GM12873 (cell line): Measurements from ENCODE around the gene TRABD.

Experiments used
- TF ChIP-seq, protein P1 (sequence below): IDR thresholded peaks from 2 replicates; pipeline ENCODE4 v1.5.1; 2012; ENCODE audit warnings: low read depth, mild to moderate bottlenecking, moderate library complexity, low read length, control low read depth; ENCODE audit not compliant: insufficient read depth; ENCODE audit errors: missing control alignments

The TRABD gene

DNA sequence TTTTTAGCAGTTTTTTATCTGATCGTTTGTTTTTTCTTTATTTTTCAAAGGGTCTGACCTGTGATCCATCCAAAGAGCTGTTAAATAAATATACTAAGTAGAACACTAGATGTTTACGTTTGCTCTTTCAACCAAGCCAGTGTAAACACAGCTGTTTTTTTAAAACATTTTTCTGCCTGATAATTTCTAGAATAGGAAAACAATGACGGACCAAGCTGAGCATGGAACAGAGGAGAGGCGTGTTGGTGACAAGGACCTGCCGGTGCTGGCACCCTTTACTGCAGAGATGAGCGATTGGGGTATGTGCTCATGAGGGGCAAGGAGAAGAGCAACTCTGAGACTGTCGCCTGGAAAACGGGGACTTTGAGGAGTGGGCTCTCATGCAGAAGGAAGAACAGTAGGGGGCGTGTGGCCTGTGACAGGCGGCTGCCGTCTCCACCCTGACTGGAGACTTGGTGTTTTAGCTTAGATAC is 43.8 kb upstream of the TRABD start:
- TF ChIP-seq, protein P1, sequence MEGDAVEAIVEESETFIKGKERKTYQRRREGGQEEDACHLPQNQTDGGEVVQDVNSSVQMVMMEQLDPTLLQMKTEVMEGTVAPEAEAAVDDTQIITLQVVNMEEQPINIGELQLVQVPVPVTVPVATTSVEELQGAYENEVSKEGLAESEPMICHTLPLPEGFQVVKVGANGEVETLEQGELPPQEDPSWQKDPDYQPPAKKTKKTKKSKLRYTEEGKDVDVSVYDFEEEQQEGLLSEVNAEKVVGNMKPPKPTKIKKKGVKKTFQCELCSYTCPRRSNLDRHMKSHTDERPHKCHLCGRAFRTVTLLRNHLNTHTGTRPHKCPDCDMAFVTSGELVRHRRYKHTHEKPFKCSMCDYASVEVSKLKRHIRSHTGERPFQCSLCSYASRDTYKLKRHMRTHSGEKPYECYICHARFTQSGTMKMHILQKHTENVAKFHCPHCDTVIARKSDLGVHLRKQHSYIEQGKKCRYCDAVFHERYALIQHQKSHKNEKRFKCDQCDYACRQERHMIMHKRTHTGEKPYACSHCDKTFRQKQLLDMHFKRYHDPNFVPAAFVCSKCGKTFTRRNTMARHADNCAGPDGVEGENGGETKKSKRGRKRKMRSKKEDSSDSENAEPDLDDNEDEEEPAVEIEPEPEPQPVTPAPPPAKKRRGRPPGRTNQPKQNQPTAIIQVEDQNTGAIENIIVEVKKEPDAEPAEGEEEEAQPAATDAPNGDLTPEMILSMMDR = no peak

DNA sequence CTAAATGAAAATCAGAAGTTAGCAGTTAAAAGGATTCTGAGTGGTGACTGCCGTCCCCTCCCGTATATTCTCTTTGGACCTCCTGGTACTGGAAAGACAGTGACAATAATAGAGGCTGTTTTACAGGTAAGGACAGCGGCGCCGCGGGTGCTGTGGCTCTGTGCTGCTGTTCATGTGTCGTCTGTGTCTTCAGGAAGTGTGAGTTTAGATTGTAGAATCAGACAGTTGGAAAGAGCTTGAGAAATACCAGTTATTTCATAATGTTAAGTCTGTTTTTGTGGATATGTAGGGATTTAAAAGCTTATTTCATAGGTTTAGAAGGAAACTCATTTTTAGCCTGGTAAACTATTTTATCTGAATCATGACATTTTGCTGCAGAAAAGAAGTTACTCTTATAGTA is 42.6 kb upstream of the TRABD start:
- TF ChIP-seq, protein P1 = no peak

DNA sequence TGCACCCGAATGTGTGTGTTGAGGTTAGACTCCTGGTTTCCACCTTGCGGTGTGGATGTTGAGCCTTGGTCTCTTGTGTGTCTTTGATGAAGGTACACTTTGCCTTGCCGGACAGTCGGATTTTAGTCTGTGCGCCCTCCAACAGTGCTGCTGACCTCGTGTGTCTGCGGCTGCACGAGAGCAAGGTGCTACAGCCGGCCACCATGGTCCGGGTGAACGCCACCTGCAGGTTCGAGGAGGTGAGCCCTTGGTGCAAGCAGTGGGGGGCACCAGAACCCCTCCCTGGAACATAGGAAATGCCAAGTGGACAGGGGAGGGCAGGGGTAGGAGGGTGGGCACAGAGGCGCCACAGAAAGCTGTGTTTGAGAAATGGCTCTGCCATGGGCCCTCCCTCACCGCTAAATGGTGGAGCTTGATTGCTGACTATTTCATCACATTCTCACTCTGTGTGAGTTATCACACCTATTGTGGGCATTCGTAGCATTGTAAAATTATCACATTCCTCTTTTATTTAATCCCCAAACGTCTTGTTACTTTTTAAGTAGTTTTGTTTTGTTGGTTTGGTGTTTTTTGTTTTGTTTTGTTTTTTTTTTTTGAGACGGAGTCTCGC is 41.6 kb upstream of the TRABD start:
- TF ChIP-seq, protein P1 = no peak

DNA sequence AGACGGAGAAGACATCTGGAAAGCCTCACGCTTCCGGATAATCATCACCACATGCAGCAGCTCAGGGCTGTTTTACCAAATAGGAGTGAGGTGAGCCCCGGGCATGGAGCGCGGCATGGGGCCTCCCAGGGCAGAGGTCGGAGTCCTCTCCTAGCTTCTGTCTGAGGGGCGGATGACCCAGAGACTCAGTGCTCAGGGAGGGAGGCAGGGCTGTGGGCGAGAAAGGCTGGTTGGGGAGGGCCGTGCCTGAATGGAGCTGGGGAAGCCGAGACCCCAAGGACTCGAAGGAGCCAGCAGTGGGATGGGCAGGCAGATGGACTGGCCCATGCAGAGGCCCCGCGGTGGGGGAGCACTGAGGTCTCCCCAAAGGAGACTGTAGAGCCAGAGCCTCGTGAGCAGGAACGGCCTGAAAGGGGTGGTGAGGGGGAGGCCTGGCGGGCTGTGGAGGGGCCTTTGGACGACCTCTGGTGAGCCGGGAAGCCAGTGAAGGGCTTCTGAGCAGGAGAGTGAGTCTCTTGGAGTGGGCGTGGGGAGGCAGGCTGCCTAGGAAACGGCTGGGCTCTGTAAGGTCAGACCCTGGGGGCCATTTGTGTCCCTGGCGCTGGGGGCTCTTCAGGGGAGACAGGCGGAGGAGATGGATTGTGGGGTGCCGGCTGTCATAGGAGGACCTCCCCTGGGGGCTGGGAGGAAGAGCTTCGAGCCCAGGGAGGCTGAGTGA is 39.8 kb upstream of the TRABD start:
- TF ChIP-seq, protein P1 = no peak

DNA sequence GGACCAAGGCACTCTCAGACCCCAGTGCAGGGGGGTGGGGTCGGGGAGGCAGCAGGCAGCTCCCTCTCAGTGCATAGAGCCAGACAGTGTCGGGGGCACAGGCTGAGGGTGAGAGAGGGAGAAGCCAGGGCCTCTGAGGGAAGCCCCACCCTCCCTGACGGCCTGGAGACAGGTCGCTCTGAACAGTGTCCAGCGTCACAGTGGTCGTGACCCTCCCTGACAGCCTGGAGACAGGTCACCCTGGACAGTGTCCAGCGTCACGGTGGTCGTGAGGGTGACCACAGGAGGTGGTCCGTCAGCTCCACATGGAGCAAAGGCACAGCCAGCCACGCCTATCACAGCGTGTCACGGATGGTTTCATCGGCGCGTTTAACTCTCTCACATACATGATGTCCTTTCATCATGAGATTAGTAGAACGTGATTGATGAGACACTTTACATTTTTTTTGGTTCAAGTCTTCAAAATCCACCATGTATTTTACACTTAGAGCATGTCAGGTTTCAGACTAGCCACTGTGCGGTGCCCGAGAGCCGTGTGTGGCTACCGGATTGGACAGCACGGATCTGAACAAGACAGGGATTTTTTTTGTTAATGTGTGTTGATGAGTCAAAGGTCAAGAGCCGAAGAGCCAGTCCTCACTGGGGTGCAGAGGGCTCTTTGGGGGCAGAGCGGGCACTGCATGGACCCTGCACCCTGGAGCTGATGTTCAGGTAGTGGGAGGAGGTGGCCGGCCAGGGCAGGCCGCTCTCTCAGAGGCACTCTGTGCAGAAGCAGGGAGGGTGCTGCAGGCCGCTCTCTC is 39.1 kb upstream of the TRABD start:
- TF ChIP-seq, protein P1 = no peak

DNA sequence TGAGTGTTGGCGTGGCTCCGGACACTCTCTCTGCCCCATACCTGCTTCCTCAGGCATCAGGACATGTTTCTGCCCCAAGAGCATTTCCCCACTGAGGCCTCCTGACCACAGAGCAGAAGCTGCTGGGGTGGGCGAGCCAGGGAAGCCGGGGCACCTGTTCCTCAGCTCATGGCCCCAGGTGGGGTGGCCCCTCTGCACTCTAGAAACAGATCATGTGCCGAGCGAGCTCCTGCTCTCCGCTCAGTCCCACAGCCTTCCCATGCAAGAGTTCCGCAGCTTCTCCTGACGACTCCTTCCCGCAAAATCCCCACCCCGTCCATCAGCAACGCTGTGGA is 37.6 kb upstream of the TRABD start:
- TF ChIP-seq, protein P1 = no peak

DNA sequence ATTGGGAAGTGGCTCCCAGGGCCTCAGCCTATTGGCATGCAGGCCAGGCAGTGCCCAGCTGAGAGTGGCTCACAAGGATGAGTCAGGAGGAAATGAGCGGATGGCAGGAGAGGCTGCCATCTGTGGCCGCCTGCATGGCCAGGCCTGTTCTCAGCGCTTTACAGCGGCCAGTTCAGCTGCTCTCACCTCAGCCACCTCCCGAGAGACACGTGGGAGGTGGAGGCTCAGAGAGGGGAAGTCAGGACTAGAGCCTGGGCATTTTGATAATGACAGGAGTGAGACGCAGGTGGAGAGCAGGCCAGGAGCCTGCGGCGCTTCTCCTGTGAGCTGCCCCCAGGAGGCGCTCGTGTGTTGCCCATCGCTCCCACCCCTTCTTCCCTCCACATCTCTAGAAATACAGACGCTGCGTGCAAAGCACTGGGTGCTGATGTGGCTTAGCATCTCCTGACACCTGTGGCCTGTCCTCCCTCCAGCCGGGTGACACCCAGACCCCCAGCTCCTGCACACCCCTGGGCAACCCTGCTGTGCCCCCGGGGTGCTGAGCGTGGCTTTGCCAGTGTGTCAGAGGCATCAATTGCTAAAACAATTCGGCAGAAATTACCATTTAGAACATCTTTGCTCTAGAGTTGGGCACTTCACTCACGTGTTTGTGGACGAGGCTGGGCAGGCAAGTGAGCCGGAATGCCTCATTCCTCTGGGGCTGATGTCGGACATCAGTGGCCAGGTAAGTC is 36.6 kb upstream of the TRABD start:
- TF ChIP-seq, protein P1 = peak; percentile 99
